Heart left ventricle (tissue), 16 donors: Measurements from ENCODE around the gene KRTAP3-3. TPM values are rescaled to one million over a fixed set of nuclear protein-coding genes. Genes with fewer than 3 reads are reported as not detected.

Experiments
- ATAC-seq, 4 donors: fragments of 200-7000 bp; cut with Tn5 transposase; one replicate each; pipeline ENCODE4 v1.9.1; 2020 to 2022; ENCODE audit warnings: moderate library complexity in 4 of 4, mild to moderate bottlenecking in 3 of 4, moderate number of reproducible peaks in 1 of 4
- DNase-seq, 5 donors: peaks; one replicate each; pipeline ENCODE4 v3.0.0-alpha.2; 2020
- H3K27ac ChIP-seq, 12 donors: fragments of 200-600 bp; sonication (generic) in 4 of 12; one replicate each; pipeline versions ENCODE4 v1.5.0 to v1.8.0; 2016 to 2022; ENCODE audit warnings: mild to moderate bottlenecking in 2 of 12
- H3K27me3 ChIP-seq, 9 donors: fragments of 200-600 bp; sonication (generic) in 2 of 9; one replicate each; pipeline versions ENCODE4 v1.5.1 to v1.8.0; 2016 to 2022; ENCODE audit warnings: mild to moderate bottlenecking in 3 of 9
- H3K36me3 ChIP-seq, 9 donors: fragments of 200-600 bp; sonication (generic) in 2 of 9; one replicate each; pipeline versions ENCODE4 v1.5.0 to v1.8.0; 2018 to 2022; ENCODE audit warnings: mild to moderate bottlenecking in 2 of 9
- H3K4me1 ChIP-seq, 12 donors: fragments of 200-600 bp; sonication (generic) in 4 of 12; one replicate each; pipeline versions ENCODE4 v1.5.0 to v1.8.0; 2016 to 2022; ENCODE audit warnings: mild to moderate bottlenecking in 3 of 12
- H3K4me3 ChIP-seq, 12 donors: fragments of 200-600 bp; sonication (generic) in 4 of 12; one replicate each; pipeline versions ENCODE4 v1.5.0 to v1.8.0; 2017 to 2022; ENCODE audit warnings: mild to moderate bottlenecking in 9 of 12, moderate library complexity in 4 of 12
- H3K9me3 ChIP-seq, 12 donors: fragments of 200-600 bp; sonication (generic) in 4 of 12; one replicate each; pipeline versions ENCODE4 v1.5.0 to v1.8.0; 2016 to 2022; ENCODE audit warnings: mild to moderate bottlenecking in 1 of 12
- CTCF ChIP-seq, 12 donors: fragments of 200-600 bp; sonication (generic) in 4 of 12; IDR thresholded peaks; one replicate each; pipeline versions ENCODE4 v1.5.0 to v1.8.0; 2018 to 2022; ENCODE audit warnings: antibody characterized with exemption in 12 of 12, mild to moderate bottlenecking in 5 of 12
- POLR2A ChIP-seq, 2 donors: fragments of 450-650 bp; IDR thresholded peaks; one replicate each; pipeline ENCODE4 v1.6.1; 2017; ENCODE audit warnings: antibody characterized with exemption in 2 of 2, mild to moderate bottlenecking in 2 of 2, moderate library complexity in 2 of 2
- WGBS, 4 donors: extraction: QIAGEN DNeasy Blood & Tissue Kit in 2 of 4; methylation state at CpG; one replicate each; pipeline versions ENCODE4 v1.1.5 to v1.1.7; 2013 to 2018; 5-methylcytosine and 5-hydroxymethylcytosine counted together
- intact Hi-C, 10 donors: fragments of 100-400 bp; cut with DNase I; formaldehyde crosslinking; loops; one replicate each; pipeline versions ENCODE4 v1.11.1 to v1.14.2; 2022
- polyA plus RNA-seq, 2 donors: library from polyadenylated mRNA; stranded (reverse); fragments of 200-250 nt; gene quantifications; one replicate each; pipeline ENCODE4 v1.2.3, GENCODE V29; 2013
- total RNA-seq, 9 donors: library from RNA; depleted of rRNA in 2 of 9; stranded (reverse); fragments of >200 nt in 2 of 9; fragmentation: NEBNext Ultra II Directional in 3 of 9; extraction: Animal tissue kit (Norgen Biotek cat#: 25700) in 3 of 9; gene quantifications; one replicate each; pipeline versions ENCODE4 v1.1.0 to v1.2.4, GENCODE V29; 2016 to 2023
- donor health status: ischemic (EF 13 %, LVEDD 7.1; RV severe dilation, severe dysfunction).
- donor health status: healthy with polysubstance abuse.
- donor health status: DM: no; HTN: yes; CAD: no.
- donor health status: DM: no; HTN: no; CAD: no.
- donor health status: ischemic (EF 25% LVEDD 6.9; RV normal size, moderate dysfunction).
- donor health status: ischemic (EF 25% LVEDD 5.7; RV mildly dilated, moderate dysfunction).
- donor health status: healthy.
- donor health status: DM: yes; HTN: yes; CAD: no.
- donor health status: ischemic (EF 35%, LVEDD 5.7; RV mildly dilated, moderate dysfunction).
- donor health status: nonischemic (EF 11% LVEDD 7.7; RV severe dilation, severe dysfunction).
- donor health status: DM: yes; HTN: yes; CAD: no.
- donor health status: PGD.
- donor health status: ischemic (EF 29% LVEDD 5.4; RV normal size, mild dysfunction).
- donor health status: nonischemic (EF 23%, LVEDD 6.1; RV moderate dilation, normal function).

The KRTAP3-3 gene
- total and polyA plus RNA-seq, 11 donors, result not detected

- H3K27me3 ChIP-seq, result peaks cover 0 to 26% (median 9%) of the 10 kb centered on the region in 9 donors
- no peaks in the 10 kb centered on the region for H3K4me1 ChIP-seq
- no peak overlapping the region for H3K27ac ChIP-seq
- no peak for DNase-seq
- no peak overlapping the region for H3K4me3 ChIP-seq
- no peak for ATAC-seq
- peaks cover 0 to 3% (median 0%) of the 10 kb centered on the region in 12 donors for H3K9me3 ChIP-seq
- TF ChIP-seq CTCF (IDR thresholded peaks at IDR 0.05), result no peak
- no peak for TF ChIP-seq POLR2A (IDR thresholded peaks at IDR 0.05)
- intact Hi-C loops, result no loop called here
- WGBS, 4 donors, result 57 to 63% (median 60%) methylated on average over 8 of the region's 8 CpGs
- no peaks in the 10 kb centered on the region for H3K36me3 ChIP-seq
Observed at GRCh38 chr17:40986920-40987319, 7.0 kb downstream of the KRTAP3-3 start.

GRCh38 chr17:40984226-40984625 lies 9.7 kb downstream of the KRTAP3-3 start, which contains the start of gene KRT40:
Gene KRT40 (minus strand): TSS chr17:40984326. CDS start chr17:40984273, 53 bp downstream.
- Histone ChIP-seq H3K4me3 (no peak within 1 kb of the TSS), H3K27me3 (peaks cover 0 to 35% (median 7%) of the 10 kb centered on the region in 9 donors), H3K9me3 (no peaks in the 10 kb centered on the region), H3K27ac (no peak within 1 kb of the TSS), H3K36me3 (no peaks in the 10 kb centered on the region), H3K4me1 (peaks cover 0 to 5% (median 0%) of the 10 kb centered on the region in 12 donors)
- 65 to 75% (median 72%) methylated on average over 3 of the region's 3 CpGs for WGBS, 4 donors
- ATAC-seq (no peak), DNase-seq (no peak)
- intact Hi-C loops, result no loop called here
- no peak for TF ChIP-seq CTCF (IDR thresholded peaks at IDR 0.05)
- no peak for TF ChIP-seq POLR2A (IDR thresholded peaks at IDR 0.05)

GRCh38 chr17:40981115-40981514 lies 12.8 kb downstream of the KRTAP3-3 start:
- Histone ChIP-seq H3K9me3 (no peaks in the 10 kb centered on the region), H3K27me3 (peaks cover 0 to 33% (median 6%) of the 10 kb centered on the region in 9 donors), H3K36me3 (no peaks in the 10 kb centered on the region), H3K4me3 (no peak overlapping the region), H3K27ac (no peak overlapping the region), H3K4me1 (peaks cover 0 to 5% (median 0%) of the 10 kb centered on the region in 12 donors)
- 46 to 55% (median 51%) methylated on average over 5 of the region's 5 CpGs for WGBS, 4 donors
- TF ChIP-seq POLR2A (IDR thresholded peaks at IDR 0.05), result no peak
- TF ChIP-seq CTCF (IDR thresholded peaks at IDR 0.05), result no peak
- ATAC-seq (no peak), DNase-seq (no peak)
- intact Hi-C loops, result no loop called here

GRCh38 chr17:40980596-40980995 lies 13.4 kb downstream of the KRTAP3-3 start:
- ATAC-seq (peak in 2 of 4 donors; percentile 42 to 46), DNase-seq (no peak)
- WGBS, 4 donors, result 3 to 16% (median 10%) methylated on average over 8 of the region's 8 CpGs
- H3K4me3 ChIP-seq, result no peak overlapping the region
- TF ChIP-seq POLR2A (IDR thresholded peaks at IDR 0.05) (no peak), CTCF (IDR thresholded peaks at IDR 0.05) (no peak)
- H3K36me3 ChIP-seq, result no peaks in the 10 kb centered on the region
- H3K27me3 ChIP-seq, result peaks cover 0 to 35% (median 10%) of the 10 kb centered on the region in 9 donors
- H3K4me1 ChIP-seq, result peaks cover 0 to 5% (median 0%) of the 10 kb centered on the region in 12 donors
- intact Hi-C loops, result no loop called here
- H3K9me3 ChIP-seq, result no peaks in the 10 kb centered on the region
- no peak overlapping the region for H3K27ac ChIP-seq
